Measurements from ENCODE around the gene DLAT. TPM values are rescaled to one million over a fixed set of nuclear protein-coding genes. Genes with fewer than 3 reads are reported as not detected.
"Not testable (repeated sequence)": the region's sequence is repeated elsewhere in the genome, so short reads cannot be mapped to it uniquely, and the experiment has no call there.

Gene DLAT
- polyA plus RNA-seq, 5 donors, result 28.4 to 35.6 (median 34.3) TPM

DNA sequence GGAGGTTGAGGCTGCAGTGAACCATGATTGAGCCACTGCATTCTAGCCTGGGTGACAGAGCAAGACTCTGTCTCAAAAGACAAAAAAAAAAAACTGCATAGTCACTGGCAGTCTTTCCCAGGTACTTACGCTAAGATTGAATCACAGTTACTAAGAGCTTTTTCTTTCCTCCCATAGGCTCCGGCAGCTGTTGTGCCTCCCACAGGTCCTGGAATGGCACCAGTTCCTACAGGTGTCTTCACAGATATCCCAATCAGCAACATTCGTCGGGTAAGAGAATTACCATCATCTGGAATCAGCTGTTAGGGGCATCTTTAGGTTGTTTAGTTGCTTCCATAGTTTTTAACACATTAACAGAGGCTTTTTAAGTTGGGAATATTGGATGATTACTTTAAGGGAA lies 19.8 kb downstream of the DLAT start:
- DNase-seq, result no peak

- not testable (repeated sequence) for DNase-seq
These were observed 21.4 kb downstream of the DLAT start for GRCh38 chr11:112046647-112047046.

DNA sequence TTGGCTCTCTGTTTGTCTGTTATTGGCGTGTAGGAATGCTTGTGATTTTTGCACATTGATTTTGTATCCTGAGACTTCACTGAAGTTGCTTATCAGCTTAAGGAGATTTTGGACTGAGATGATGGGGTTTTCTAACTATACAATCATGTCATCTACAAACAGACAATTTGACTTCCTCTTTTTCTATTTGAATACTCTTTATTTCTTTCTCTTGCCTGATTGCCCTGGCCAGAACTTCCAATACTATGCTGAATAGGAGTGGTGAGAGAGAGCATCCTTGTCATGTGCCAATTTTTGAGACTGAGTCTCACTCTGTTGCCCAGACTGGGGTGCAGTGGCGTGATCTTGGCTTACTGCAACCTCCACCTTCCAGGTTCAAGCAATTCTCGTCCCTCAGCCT lies 23.0 kb downstream of the DLAT start:
- not testable (repeated sequence) for DNase-seq

- no peak for DNase-seq
These were observed 24.6 kb downstream of the DLAT start for GRCh38 chr11:112049777-112050176.

- DNase-seq, result no peak
These were observed 25.5 kb downstream of the DLAT start for GRCh38 chr11:112050721-112051120.

- no peak for DNase-seq
These were observed 26.6 kb downstream of the DLAT start for GRCh38 chr11:112051768-112052167.

GRCh38 chr11:112057170-112057569 lies 32.0 kb downstream of the DLAT start:
- DNase-seq, result peak in 1 of 2 donors; percentile 1

- DNase-seq, result no peak
These were observed 32.9 kb downstream of the DLAT start for GRCh38 chr11:112058103-112058502.

- DNase-seq, result no peak
These were observed 37.7 kb downstream of the DLAT start for GRCh38 chr11:112062923-112063322.

DNA sequence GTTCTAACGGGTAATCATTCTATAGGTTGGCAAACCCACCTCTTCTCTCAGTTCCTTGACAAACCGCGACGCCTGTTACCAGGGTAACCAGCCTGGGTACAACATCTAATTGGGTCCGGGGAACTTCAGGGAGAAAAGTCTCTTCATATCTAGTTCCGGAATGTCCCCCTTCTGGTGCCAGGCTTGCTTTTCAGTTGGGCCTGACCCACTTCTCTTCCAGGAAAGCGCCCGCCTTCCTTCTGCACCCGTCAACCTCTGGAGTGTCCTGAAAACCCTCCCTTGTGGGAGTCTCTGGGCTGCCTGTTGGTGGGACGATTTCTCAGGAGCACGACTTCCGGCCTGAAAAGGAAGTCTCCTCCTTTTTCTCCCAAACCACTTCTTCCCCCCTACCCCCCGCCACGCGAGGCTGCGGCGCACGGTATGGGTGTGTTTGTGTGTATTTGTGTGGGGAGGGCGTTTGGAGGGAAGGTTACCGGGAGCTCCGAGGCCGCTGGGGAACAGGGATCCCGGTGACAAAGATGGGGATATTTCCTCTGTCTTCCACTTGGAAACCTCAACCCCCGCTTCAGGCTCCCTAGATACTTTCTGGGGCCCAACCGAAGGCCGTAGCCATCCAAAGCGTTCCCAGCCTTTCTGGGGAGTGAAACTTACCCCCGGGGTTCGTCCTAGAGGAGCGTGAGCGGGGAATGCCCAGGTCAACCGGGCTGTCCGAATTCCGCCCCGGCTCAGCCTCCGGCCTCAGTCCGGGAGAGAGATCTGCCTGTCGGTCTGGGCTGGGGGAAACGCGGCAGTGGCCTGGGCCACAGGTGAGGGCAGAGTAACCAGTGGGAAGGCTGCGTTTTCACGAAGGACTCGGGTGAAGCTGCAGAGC lies 49.0 kb downstream of the DLAT start, which contains the start of the genes NKAPD1 and PIH1D2:
TSS of gene NKAPD1 (plus strand) at position 359 of the 871 bp plus-strand sequence. CDS start 1,276 bp downstream, outside the sequence.
TSS of gene PIH1D2 (minus strand) at position 77 of the 871 bp plus-strand sequence. CDS start 843 bp downstream, outside the sequence.
- peak; percentile 87 to 90 for DNase-seq

- no peak for DNase-seq
These were observed 57.5 kb downstream of the DLAT start for GRCh38 chr11:112082729-112083128.

DNA sequence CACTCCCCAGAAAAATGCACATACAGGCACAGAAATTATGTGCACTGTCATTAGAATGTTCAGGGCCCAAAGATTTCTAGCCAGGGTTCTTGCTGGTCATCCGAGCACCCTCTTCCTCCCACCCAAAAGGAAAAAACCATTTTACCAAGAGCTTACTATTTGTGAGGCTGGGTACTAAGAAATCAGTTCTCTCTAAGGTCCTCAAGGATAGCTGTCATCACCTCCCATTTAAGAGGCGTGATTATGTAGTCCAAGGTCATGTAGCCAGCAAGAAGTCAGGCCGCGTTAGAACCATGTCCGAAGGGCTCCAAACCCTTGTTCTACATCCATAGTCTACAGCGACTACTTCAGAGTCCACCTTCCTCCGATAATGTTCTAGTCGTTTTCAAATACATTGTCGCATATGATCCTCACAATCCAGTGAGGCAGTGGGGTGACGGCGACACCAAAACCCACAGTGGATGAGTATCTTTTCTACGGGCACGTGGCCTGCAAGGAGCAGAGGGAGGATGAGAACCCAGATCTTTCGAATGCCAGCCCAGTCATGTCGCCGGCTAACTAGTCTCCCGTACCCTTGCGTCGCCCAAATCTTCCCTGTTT lies 60.7 kb downstream of the DLAT start:
- peak in 1 of 2 donors; percentile 10 for DNase-seq

DNA sequence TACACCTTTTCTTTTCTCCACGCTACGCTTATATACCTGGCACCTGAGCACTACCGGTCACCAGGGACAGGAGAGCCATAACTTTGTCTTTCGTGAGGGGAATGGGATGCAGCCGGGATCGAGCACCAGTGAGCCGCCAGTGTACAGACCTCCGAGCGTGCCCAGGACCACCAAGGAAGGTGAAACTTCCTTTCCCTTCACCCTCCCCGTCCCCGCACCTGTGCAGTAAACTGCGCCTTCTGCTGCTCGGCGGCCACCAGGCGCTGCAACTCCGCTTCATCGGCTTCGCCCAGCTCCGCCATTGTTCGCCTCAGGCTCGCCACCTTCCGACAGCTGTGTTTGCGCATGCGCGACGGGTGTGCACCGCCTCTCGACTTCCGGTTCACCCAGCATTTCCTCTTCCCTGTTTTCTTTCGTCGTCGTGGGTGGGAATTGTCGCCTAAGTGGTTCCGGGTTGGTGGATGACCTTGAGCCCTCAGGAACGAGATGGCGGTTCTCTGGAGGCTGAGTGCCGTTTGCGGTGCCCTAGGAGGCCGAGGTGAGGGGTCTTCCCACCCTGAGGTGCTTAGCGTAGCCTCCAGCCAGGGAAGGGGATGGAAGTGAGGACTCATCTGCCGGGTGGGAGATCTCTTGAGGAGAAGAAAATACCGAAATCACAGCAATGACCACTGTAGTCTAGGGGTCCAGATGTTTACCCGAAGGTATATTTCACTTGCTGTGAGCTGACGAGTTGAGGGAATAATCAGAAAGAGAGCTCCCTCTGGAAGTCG lies 61.4 kb downstream of the DLAT start, which contains the start of the genes SDHD and TIMM8B:
TSS of gene SDHD (plus strand) at position 452 of the 770 bp plus-strand sequence. CDS start at position 487, 35 bp downstream.
TSS of gene TIMM8B (minus strand) at position 335 of the 770 bp plus-strand sequence. CDS start at position 302, 33 bp downstream.
- peak; percentile 94 to 96 for DNase-seq

DNA sequence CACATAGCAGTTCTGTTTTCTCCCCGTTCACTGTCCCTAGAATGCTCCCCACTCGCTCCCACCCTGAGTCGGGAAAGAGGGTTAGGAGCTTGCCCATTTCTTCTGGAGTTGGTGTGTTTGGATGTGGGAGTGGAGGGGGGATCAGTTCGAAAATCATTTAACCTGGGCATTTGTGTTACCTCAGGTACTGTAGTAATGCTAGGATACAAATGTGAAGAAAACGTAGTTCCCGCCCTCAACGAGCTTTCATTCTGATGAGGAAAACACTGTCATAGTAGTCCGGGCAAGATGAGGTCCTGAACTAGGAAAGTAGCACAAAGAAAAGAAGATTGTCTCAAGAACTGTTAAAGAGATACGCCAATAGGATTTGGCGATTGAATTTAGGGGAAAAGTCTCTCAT lies 62.0 kb downstream of the DLAT start:
- no peak for DNase-seq

DNA sequence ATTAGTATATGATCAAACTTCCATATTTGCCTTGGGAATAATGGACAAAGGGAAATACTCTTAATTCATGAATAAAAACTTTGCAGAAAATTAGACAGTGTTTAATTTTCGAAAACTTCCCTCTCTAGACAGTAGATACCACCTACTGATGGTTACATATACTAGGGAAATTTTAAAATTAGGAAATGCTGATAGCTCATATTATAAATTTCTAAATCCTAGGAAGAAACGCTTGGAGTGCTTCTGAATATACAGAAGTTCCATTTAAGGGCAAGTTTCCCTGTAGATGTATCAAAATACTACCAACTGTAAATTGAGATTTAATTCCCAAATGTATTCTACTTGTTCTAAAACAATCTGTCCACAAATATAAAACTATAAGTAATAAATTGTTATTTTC lies 70.1 kb downstream of the DLAT start:
- DNase-seq, result not testable (repeated sequence)

DNA sequence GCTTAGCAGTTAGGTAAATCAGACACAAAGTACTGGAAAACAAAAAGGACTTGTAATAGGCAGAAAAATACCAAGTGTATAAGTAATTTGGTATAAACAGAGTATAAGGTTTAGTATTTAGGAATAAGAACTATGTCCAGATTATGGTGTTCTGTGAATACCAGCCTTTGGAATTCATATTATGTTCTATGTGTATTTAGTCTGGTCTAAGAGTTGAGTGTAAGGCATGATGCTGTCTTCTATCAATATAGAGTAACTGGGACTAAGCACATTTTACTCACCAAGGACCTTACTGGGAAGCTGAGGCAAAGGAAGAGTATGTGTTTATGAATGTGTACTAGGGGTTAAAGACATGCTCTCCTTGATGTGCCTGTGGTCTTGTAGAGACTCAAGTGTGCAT lies 71.0 kb downstream of the DLAT start:
- no peak for DNase-seq

GRCh38 chr11:112097734-112098528 lies 72.7 kb downstream of the DLAT start:
- DNase-seq, result no peak

GRCh38 chr11:112100462-112100861 lies 75.3 kb downstream of the DLAT start:
- no peak for DNase-seq

DNA sequence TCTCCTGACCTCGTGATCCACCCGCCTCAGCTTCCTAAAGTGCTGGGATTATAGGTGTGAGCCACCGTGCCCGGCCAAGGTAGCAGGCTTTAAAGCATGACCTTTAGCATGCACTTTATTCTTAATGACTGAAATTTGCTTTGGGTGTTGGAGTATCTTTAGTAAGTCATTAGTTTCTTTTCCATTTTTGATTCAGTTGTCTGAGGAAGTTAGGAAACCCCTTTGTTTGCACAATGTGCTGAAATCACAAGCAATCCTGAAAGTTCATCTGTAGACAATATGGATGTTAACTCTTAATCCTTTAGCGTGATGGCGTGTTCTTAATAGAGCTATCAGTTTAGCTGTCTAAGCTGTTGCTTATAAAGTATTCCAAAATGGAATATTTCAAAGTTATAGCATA lies 78.2 kb downstream of the DLAT start:
- no peak for DNase-seq

DNA sequence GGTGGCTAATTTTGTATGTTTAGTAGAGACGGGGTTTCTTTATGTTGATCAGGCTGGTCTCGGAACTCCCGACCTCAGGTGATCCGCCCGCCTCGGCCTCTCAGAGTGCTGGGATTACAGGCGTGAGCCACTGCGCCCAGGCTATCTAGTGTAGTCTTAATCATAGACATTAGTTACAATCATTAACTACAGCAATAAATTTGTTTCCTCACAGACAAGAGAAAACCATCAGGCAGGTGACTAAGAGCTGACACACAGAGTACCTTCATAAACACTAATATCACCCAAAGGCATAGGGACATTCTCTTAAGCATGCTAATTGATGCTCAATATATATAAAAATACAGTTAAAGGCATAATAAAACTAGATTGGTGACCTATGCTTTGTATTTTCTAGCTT lies 80.9 kb downstream of the DLAT start:
- DNase-seq, result no peak

Data from right lung (tissue), 5 donors.